ENCODE results near the gene ZSWIM3.

ZSWIM3 gene

DNA sequence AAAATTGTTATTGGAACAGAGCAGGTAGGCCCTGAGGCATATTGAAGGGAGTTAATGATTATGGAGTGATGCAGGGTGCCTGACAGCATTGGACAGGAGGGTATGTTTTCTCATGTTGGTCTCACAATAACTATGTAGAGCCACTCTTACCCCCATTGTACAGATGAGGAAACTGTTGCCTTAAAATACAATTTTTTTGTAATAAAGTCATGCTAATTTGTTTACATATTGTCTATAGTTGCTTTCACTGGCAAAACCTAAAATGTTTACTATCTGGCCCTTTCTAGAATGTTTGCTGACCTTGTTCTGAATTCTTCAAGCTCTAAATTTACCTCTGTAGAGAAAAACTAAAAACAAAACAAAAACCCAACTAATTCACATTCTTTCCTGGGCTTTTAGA, 5.9 kb upstream of the ZSWIM3 start:
- Histone ChIP-seq H3K27me3 (ENCODE audit: control insufficient read depth, low read length) (no peaks in the 10 kb centered on the region), H3K9me3 (ENCODE audit: control insufficient read depth, insufficient read depth, low read length) (no peaks in the 10 kb centered on the region), H3K27ac (ENCODE audit: low read depth, low read length) (no peak overlapping the region), H3K36me3 (ENCODE audit: control insufficient read depth, low read length) (0 out of 2 replicates have a peak, but pooled peaks cover 6% of the 10 kb centered on the region), H3K4me3 (ENCODE audit: low read length) (no peak overlapping the region), H3K79me2 (ENCODE audit: control insufficient read depth, low read length) (peaks cover 17% of the 10 kb centered on the region), H4K20me1 (ENCODE audit: control insufficient read depth, insufficient read depth, low read depth, low read length) (no peaks in the 10 kb centered on the region; the same call in 1 of the 2 replicates), H3K4me1 (ENCODE audit: control insufficient read depth, low read length) (peaks cover 12% of the 10 kb centered on the region), H3K9me2 (replicated peaks; ENCODE audit: control insufficient read depth, low read length) (no peaks in the 10 kb centered on the region), H3F3A (ENCODE audit: control insufficient read depth, insufficient read depth) (no peaks in the 10 kb centered on the region), H3K4me2 (ENCODE audit: low read length) (no peak overlapping the region)
- TF ChIP-seq EZH2phosphoT487 (IDR thresholded peaks at IDR 0.05; ENCODE audit: borderline replicate concordance, low read length) = no peak
- TF ChIP-seq, protein P1, sequence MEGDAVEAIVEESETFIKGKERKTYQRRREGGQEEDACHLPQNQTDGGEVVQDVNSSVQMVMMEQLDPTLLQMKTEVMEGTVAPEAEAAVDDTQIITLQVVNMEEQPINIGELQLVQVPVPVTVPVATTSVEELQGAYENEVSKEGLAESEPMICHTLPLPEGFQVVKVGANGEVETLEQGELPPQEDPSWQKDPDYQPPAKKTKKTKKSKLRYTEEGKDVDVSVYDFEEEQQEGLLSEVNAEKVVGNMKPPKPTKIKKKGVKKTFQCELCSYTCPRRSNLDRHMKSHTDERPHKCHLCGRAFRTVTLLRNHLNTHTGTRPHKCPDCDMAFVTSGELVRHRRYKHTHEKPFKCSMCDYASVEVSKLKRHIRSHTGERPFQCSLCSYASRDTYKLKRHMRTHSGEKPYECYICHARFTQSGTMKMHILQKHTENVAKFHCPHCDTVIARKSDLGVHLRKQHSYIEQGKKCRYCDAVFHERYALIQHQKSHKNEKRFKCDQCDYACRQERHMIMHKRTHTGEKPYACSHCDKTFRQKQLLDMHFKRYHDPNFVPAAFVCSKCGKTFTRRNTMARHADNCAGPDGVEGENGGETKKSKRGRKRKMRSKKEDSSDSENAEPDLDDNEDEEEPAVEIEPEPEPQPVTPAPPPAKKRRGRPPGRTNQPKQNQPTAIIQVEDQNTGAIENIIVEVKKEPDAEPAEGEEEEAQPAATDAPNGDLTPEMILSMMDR (IDR thresholded peaks at IDR 0.05; ENCODE audit: low read depth, low read length, poor library complexity, severe bottlenecking) = no peak

DNA sequence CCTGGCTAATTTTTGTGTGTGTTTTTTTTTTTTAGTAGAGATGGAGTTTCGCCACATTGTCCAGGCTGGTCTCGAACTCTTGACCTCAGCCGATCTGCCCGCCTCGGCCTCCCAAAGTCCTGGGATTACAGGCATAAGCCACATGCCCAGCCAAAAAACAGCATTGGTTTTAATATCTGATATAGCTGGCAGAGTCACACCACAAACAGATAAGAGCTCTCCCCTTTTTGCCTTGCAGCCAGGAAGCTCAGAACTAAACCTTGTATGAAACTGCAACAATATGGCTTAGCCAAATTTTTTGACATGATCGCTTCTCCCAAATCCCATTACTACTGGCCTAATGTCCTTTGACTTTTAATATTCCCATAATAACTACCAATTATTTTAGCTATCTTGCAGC, 5.1 kb upstream of the ZSWIM3 start:
- Histone ChIP-seq H3K9me2 (replicated peaks; ENCODE audit: control insufficient read depth, low read length) (no peaks in the 10 kb centered on the region), H3K36me3 (ENCODE audit: control insufficient read depth, low read length) (0 out of 2 replicates have a peak, but pooled peaks cover 6% of the 10 kb centered on the region), H3K27ac (ENCODE audit: low read depth, low read length) (no peak overlapping the region), H3K9me3 (ENCODE audit: control insufficient read depth, insufficient read depth, low read length) (no peaks in the 10 kb centered on the region), H3K4me3 (ENCODE audit: low read length) (no peak overlapping the region), H3F3A (ENCODE audit: control insufficient read depth, insufficient read depth) (no peaks in the 10 kb centered on the region), H3K4me1 (ENCODE audit: control insufficient read depth, low read length) (peaks cover 13% of the 10 kb centered on the region), H3K27me3 (ENCODE audit: control insufficient read depth, low read length) (no peaks in the 10 kb centered on the region), H3K79me2 (ENCODE audit: control insufficient read depth, low read length) (peaks cover 24% of the 10 kb centered on the region), H3K4me2 (ENCODE audit: low read length) (no peak overlapping the region), H4K20me1 (ENCODE audit: control insufficient read depth, insufficient read depth, low read depth, low read length) (no peaks in the 10 kb centered on the region; the same call in 1 of the 2 replicates)
- TF ChIP-seq, protein P1 (IDR thresholded peaks at IDR 0.05; ENCODE audit: low read depth, low read length, poor library complexity, severe bottlenecking) = no peak
- TF ChIP-seq EZH2phosphoT487 (IDR thresholded peaks at IDR 0.05; ENCODE audit: borderline replicate concordance, low read length) = no peak

DNA sequence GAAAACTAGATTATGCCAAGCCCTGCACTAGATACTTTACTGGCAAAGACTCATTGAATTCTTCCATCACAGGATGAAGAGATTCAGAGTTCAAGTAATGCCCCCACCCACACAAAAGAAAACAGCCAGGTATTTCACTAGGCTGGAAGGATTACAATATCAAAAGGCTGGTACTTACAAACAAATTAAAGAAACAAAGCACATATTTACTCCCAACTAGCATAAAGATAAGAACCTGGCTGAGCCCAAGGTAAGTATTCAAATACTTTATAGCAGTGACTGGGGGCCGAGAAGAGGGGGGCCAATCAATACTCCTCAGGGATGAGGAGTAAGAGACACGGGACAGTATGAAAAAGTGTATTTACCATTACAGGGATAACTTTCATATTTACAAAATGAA, 3.9 kb upstream of the ZSWIM3 start:
- H3K4me3 ChIP-seq (ENCODE audit: low read length) = no peak overlapping the region
- H3K4me2 ChIP-seq (ENCODE audit: low read length) = no peak overlapping the region
- no peaks in the 10 kb centered on the region for H3K9me3 ChIP-seq (ENCODE audit: control insufficient read depth, insufficient read depth, low read length)
- no peak overlapping the region for H3K27ac ChIP-seq (ENCODE audit: low read depth, low read length)
- H3K36me3 ChIP-seq (ENCODE audit: control insufficient read depth, low read length) = 0 out of 2 replicates have a peak, but pooled peaks cover 6% of the 10 kb centered on the region
- no peaks in the 10 kb centered on the region for H3K9me2 ChIP-seq (replicated peaks; ENCODE audit: control insufficient read depth, low read length)
- no peaks in the 10 kb centered on the region for H3K27me3 ChIP-seq (ENCODE audit: control insufficient read depth, low read length)
- TF ChIP-seq, protein P1 (IDR thresholded peaks at IDR 0.05; ENCODE audit: low read depth, low read length, poor library complexity, severe bottlenecking) = no peak
- no peak for TF ChIP-seq EZH2phosphoT487 (IDR thresholded peaks at IDR 0.05; ENCODE audit: borderline replicate concordance, low read length)
- no peaks in the 10 kb centered on the region for H3F3A ChIP-seq (ENCODE audit: control insufficient read depth, insufficient read depth)
- H3K79me2 ChIP-seq (ENCODE audit: control insufficient read depth, low read length) = peaks cover 30% of the 10 kb centered on the region
- H4K20me1 ChIP-seq (ENCODE audit: control insufficient read depth, insufficient read depth, low read depth, low read length) = no peaks in the 10 kb centered on the region; the same call in 1 of the 2 replicates
- H3K4me1 ChIP-seq (ENCODE audit: control insufficient read depth, low read length) = peaks cover 19% of the 10 kb centered on the region

All from DOHH2 (cell line).